Measurements from ENCODE around the gene KRT38. TPM values are rescaled to one million over a fixed set of nuclear protein-coding genes. Genes with fewer than 3 reads are reported as not detected.
"Not testable (repeated sequence)": the region's sequence is repeated elsewhere in the genome, so short reads cannot be mapped to it uniquely, and the experiment has no call there.

KRT38 gene
- total RNA-seq, 1 donor = not detected

DNA sequence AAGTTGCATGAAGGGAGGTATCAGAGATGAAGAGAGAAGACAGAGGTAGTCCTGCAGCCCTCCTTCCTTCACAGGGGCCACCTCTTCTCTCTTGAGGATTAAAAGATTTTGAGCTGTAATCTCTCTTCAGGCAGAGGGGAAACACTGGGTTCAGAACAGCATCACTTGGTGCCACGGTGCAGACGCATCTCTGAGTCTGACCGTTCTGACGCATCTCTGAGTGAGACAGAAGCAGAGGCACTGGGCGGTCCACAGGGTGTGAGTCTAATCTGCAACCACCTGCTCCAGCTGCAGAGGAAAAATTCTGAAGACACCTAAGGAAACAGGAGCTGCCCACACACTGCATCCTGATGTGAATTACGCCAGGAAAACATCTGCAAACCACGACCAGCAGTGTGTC is 11.1 kb downstream of the KRT38 start:
- H3K4me3 ChIP-seq (ENCODE audit: low read depth, low read length) = no peak overlapping the region
- no peak for DNase-seq (ENCODE audit: low read depth)
- TF ChIP-seq, protein P1, sequence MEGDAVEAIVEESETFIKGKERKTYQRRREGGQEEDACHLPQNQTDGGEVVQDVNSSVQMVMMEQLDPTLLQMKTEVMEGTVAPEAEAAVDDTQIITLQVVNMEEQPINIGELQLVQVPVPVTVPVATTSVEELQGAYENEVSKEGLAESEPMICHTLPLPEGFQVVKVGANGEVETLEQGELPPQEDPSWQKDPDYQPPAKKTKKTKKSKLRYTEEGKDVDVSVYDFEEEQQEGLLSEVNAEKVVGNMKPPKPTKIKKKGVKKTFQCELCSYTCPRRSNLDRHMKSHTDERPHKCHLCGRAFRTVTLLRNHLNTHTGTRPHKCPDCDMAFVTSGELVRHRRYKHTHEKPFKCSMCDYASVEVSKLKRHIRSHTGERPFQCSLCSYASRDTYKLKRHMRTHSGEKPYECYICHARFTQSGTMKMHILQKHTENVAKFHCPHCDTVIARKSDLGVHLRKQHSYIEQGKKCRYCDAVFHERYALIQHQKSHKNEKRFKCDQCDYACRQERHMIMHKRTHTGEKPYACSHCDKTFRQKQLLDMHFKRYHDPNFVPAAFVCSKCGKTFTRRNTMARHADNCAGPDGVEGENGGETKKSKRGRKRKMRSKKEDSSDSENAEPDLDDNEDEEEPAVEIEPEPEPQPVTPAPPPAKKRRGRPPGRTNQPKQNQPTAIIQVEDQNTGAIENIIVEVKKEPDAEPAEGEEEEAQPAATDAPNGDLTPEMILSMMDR (IDR thresholded peaks at IDR 0.05; ENCODE audit: insufficient read depth, low read length) = no peak

GRCh38 chr17:41428591-41429291 is 12.0 kb downstream of the KRT38 start:
- TF ChIP-seq, protein P1 (IDR thresholded peaks at IDR 0.05; ENCODE audit: insufficient read depth, low read length) = no peak
- no peak for DNase-seq (ENCODE audit: low read depth)
- no peak overlapping the region for H3K4me3 ChIP-seq (ENCODE audit: low read depth, low read length)

- TF ChIP-seq, protein P1 (IDR thresholded peaks at IDR 0.05; ENCODE audit: insufficient read depth, low read length) = no peak
- no peak for DNase-seq (ENCODE audit: low read depth)
- H3K4me3 ChIP-seq (ENCODE audit: low read depth, low read length) = no peak within 1 kb of the TSS
Observed at GRCh38 chr17:41424111-41424635, 16.6 kb downstream of the KRT38 start, which contains the start of gene KRT37. KRT37 (minus strand) TSS chr17:41424585; CDS start chr17:41424523, 62 bp downstream.

DNA sequence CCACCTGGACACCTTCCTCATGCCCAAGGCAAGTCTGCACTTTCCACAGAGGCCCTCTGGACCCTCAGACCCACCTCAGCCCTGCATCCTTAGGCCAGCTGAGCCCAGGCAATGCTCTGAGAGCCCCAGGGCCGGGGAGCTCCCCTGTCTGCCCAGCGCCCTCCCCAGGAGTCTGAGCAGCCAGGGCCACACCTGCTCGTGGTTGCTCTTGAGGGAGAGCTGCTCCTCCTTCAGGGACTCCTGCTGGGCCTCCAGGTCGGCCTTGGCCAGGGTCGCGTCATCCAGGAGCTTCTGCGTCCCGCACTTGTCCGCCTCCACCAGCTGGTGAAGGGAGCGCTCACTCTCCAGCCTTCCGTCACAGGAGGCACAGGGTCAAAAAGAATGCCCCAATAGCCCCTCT is 18.2 kb downstream of the KRT38 start:
- H3K4me3 ChIP-seq (ENCODE audit: low read depth, low read length); DNase-seq (ENCODE audit: low read depth): not testable (repeated sequence)

DNA sequence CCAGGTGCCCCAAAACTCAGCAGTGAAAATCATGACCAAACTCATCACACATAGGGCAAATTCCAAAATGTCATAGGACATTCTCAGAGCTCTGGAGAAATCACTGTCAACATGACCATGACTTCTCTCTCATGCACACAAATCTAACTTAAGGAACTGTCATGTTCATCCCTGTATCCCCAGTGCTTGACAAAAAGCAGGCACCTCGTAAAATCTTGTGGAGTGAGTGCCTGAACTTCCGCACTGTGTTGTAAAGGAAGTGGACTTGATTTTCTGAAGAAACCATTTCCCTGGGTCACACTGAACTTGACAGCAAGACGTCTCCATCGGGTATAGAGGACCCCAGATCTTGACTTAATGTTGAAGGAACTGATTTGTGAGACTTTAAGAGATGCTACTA is 19.2 kb downstream of the KRT38 start:
- no peak overlapping the region for H3K4me3 ChIP-seq (ENCODE audit: low read depth, low read length)
- TF ChIP-seq, protein P1 (IDR thresholded peaks at IDR 0.05; ENCODE audit: insufficient read depth, low read length) = no peak
- no peak for DNase-seq (ENCODE audit: low read depth)

DNA sequence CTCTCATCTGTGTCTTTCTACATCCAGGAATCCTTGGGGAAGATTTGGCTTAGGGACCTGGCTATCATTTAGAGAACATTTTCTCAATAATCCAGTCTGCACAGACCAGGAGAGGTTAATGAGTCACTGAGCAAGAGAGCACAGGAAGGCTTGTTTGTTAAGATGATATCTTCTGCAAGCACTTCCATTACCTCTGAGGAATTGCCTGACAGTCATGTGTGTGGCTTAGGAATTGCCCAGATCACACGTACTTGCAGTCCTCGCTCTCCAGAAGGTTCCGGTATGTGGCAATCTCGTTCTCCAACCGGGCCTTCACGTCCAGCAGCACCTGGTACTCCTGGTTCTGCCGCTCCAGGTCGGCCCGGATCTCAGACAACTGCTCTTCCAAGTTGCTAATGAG is 19.7 kb downstream of the KRT38 start:
- H3K4me3 ChIP-seq (ENCODE audit: low read depth, low read length) = no peak overlapping the region
- TF ChIP-seq, protein P1 (IDR thresholded peaks at IDR 0.05; ENCODE audit: insufficient read depth, low read length) = no peak
- no peak for DNase-seq (ENCODE audit: low read depth)

DNA sequence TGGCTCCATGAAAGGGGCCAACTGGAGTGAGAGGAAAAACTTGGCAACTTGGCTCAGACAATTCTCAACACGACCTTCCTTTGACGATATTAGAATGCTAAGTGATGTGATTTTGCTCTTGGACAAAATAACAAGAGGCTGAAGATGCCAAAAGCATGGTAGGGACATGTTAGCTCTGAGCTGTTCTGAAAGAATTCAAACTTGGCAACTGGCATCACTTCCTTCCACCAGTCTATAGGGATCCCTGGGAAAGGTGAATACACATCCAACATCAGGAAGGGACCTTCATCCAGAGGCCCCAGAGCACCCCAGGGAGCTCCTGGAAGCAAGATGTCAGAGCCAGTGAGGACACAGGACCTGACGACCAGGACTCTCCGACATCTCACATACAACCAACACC is 20.6 kb downstream of the KRT38 start:
- H3K4me3 ChIP-seq (ENCODE audit: low read depth, low read length) = no peak overlapping the region
- TF ChIP-seq, protein P1 (IDR thresholded peaks at IDR 0.05; ENCODE audit: insufficient read depth, low read length) = no peak
- peak; percentile 51 for DNase-seq (ENCODE audit: low read depth)
